OCI-LY3 (cell line): Measurements from ENCODE around the gene GPM6B.

ENCODE experiments used
- CTCF ChIP-seq: fragments of 200-600, 300-600 bp; sonication (generic); IDR thresholded peaks from 2 replicates; pipeline ENCODE4 v1.5.1; 2014; ENCODE audit warnings: antibody characterized with exemption, low read length, low read depth
- EZH2phosphoT487 ChIP-seq: fragments of 200-600 bp; shearing (Covaris generic); IDR thresholded peaks from 2 replicates; pipeline ENCODE4 v1.6.1; 2018; ENCODE audit warnings: antibody characterized with exemption, mixed run types, low read depth

GRCh38 chrX:13759152-13759718 lies 57.7 kb downstream of the GPM6B start:
- no peak for TF ChIP-seq CTCF
- no peak for TF ChIP-seq EZH2phosphoT487
